Panc1 (cell line): Measurements from ENCODE around the gene RBMS1. TPM values are rescaled to one million over a fixed set of nuclear protein-coding genes. Genes with fewer than 3 reads are reported as not detected.

Experiments used
- ATAC-seq: fragments of 200-7000 bp; cut with Tn5 transposase; 2 replicates; pipeline ENCODE4 v1.9.1; 2020; ENCODE audit warnings: mild to moderate bottlenecking, moderate library complexity
- BruUV-seq: library from RNA; stranded (reverse); fragments of 400-500 nt; replicated peaks from 2 replicates; lab custom pipeline; 2021; lab: Mats Ljungman, UMichigan
- CTCF ChIA-PET: fragments of 300-600 bp; sonication (Branson Sonifier 250); formaldehyde crosslinking; loops from one replicate; lab custom pipeline; 2022; ENCODE audit warnings: antibody characterized with exemption; lab: Charles Lee
- POLR2A ChIA-PET: fragments of 300-600 bp; sonication (Branson Sonifier 250); formaldehyde crosslinking; loops from one replicate; lab custom pipeline; 2022; ENCODE audit warnings: antibody characterized with exemption; lab: Charles Lee
- DNase-seq: peaks from one replicate; pipeline ENCODE4 v3.0.0-alpha.2; 2010; ENCODE audit warnings: low read depth, low spot score
- H3K27ac ChIP-seq: 2 replicates; pipeline ENCODE4 v1.5.1; 2011; ENCODE audit warnings: mild to moderate bottlenecking, low read length, inconsistent platforms
- H3K27me3 ChIP-seq: fragments of 200-500 bp; sonication (Bioruptor generic); 2 replicates; pipeline ENCODE4 v1.6.0; 2014; ENCODE audit warnings: low read length, inconsistent platforms; ENCODE audit not compliant: control insufficient read depth, insufficient read depth
- H3K36me3 ChIP-seq: fragments of 200-500 bp; sonication (Bioruptor generic); 2 replicates; pipeline ENCODE4 v1.5.1; 2014; ENCODE audit warnings: inconsistent platforms, mild to moderate bottlenecking, low read length, moderate library complexity; ENCODE audit not compliant: control insufficient read depth, insufficient read depth
- H3K4me1 ChIP-seq: 2 replicates; pipeline ENCODE4 v1.5.1; 2011; ENCODE audit warnings: inconsistent platforms, mild to moderate bottlenecking, low read length, moderate library complexity; ENCODE audit not compliant: control insufficient read depth, insufficient read depth
- H3K4me3 ChIP-seq, 2 experiments: 2 replicates each; pipeline ENCODE4 v1.5.1; 2011 to 2012; ENCODE audit warnings: low read depth in 2 of 2, low read length in 2 of 2, mild to moderate bottlenecking in 2 of 2, inconsistent platforms in 1 of 2, moderate library complexity in 1 of 2
- H3K9me3 ChIP-seq: fragments of 200-500 bp; sonication (Bioruptor generic); 2 replicates; pipeline ENCODE4 v1.5.1; 2014; ENCODE audit warnings: low read depth, mild to moderate bottlenecking, inconsistent platforms, low read length, moderate library complexity; ENCODE audit not compliant: control insufficient read depth, insufficient read depth
- CTCF ChIP-seq: fragments of 450-650 bp; IDR thresholded peaks from 2 replicates; pipeline ENCODE4 v1.5.1; 2017; ENCODE audit warnings: mild to moderate bottlenecking
- POLR2AphosphoS5 ChIP-seq: IDR thresholded peaks from 2 replicates; pipeline ENCODE4 v1.6.1; 2012; ENCODE audit warnings: mild to moderate bottlenecking, low read depth, low read length, moderate library complexity
- REST ChIP-seq, 2 experiments: IDR thresholded peaks; 2 replicates each; pipeline ENCODE4 v1.6.1; 2011 to 2012; ENCODE audit warnings: low read depth in 2 of 2, control low read depth in 1 of 2, low read length in 1 of 2, mild to moderate bottlenecking in 1 of 2, moderate library complexity in 1 of 2; ENCODE audit not compliant: insufficient read depth in 1 of 2
- SIN3A ChIP-seq: IDR thresholded peaks from 2 replicates; pipeline ENCODE4 v1.6.1; 2012; ENCODE audit warnings: low read depth, mild to moderate bottlenecking, low read length, moderate library complexity, borderline replicate concordance; ENCODE audit not compliant: insufficient read depth
- TCF7L2 ChIP-seq: IDR thresholded peaks from 2 replicates; pipeline ENCODE4 v1.6.1; 2011; ENCODE audit warnings: mild to moderate bottlenecking, low read depth, low read length, inconsistent platforms
- in situ Hi-C: cut with HindIII; loops from 2 replicates; pipeline ENCODE4 v1.10.0; 2016; ENCODE audit warnings: low sequenced_read_pairs, low pct_unique_long_range_greater_than_20kb
- intact Hi-C: fragments of 100-400 bp; cut with micrococcal nuclease; formaldehyde crosslinking; loops from one replicate; pipeline ENCODE4 v1.10.0; 2022; ENCODE audit not compliant: unreplicated experiment
- total RNA-seq: library from RNA; stranded (reverse); gene quantifications from one replicate; pipeline ENCODE4 v1.2.1, GENCODE V29; 2021; ENCODE audit not compliant: unreplicated experiment

RBMS1 gene
- total RNA-seq, 1 experiment from 2014 or later = 67.0 TPM

DNA sequence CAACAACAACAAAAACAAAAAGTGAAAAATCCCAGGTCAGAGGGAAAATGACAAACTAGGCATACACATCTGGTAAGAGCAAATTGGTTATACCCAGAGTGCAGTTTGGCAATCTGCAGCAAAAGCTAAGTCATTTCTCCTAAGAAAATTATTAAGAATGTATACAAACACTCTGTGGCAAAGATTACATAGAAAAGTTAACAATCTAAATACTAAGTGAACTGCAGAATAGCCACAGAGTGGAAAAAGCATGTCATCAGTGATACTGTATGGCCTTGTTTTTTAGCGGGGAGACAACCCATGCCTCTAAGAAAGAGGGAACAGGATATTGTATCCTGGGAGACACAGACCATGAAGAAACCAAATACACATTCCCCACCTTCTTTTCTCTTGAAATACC is 157.5 kb downstream of the RBMS1 start:
- ChIA-PET POLR2A (no interaction called here), CTCF (no interaction called here)
- TF ChIP-seq TCF7L2 (no peak), SIN3A (no peak), POLR2AphosphoS5 (no peak), CTCF (no peak), REST (IDR thresholded peaks at IDR 0.05; ENCODE audit: insufficient read depth in 1 of 2, low read depth in 2 of 2, low read length in 1 of 2) (no peak)
- Histone ChIP-seq H3K36me3 (no peaks in the 10 kb centered on the region), H3K4me1 (no peaks in the 10 kb centered on the region), H3K9me3 (no peaks in the 10 kb centered on the region), H3K27me3 (no peaks in the 10 kb centered on the region), H3K27ac (no peak overlapping the region), H3K4me3 (no peak overlapping the region)
- DNase-seq (no peak), ATAC-seq (no peak)
- no TSS peak for BruUV-seq
- intact Hi-C loops (no loop called here), in situ Hi-C loops (no loop called here)

DNA sequence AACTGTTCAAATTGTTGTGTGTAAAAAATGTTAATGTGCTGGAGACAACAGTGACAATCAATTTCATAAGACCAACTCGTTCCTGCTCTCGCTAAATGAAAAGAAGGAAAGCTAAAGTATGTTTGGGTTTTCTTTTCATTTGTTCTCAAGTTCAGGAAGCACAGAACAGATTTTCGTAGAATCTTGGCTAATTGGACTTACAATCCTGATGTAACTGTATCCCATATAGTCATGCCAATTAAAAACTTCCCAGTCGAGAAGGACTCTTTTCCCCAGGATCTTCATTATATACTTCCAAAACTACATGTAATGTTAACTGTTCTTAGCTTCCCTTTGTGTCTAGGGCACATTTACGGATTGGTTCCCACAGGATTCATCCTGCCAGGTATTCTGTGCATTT is 158.2 kb downstream of the RBMS1 start:
- ATAC-seq = no peak
- TF ChIP-seq TCF7L2 (no peak), POLR2AphosphoS5 (no peak), REST (IDR thresholded peaks at IDR 0.05; ENCODE audit: insufficient read depth in 1 of 2, low read depth in 2 of 2, low read length in 1 of 2) (no peak), CTCF (no peak), SIN3A (no peak)
- intact Hi-C loops = no loop called here
- POLR2A ChIA-PET = no interaction called here
- H3K36me3 ChIP-seq = no peaks in the 10 kb centered on the region
- no peak for DNase-seq
- H3K27me3 ChIP-seq = no peaks in the 10 kb centered on the region
- in situ Hi-C loops = no loop called here
- no peak overlapping the region for H3K27ac ChIP-seq
- H3K4me1 ChIP-seq = no peaks in the 10 kb centered on the region
- no peaks in the 10 kb centered on the region for H3K9me3 ChIP-seq
- CTCF ChIA-PET = no interaction called here
- H3K4me3 ChIP-seq = no peak overlapping the region
- no TSS peak for BruUV-seq
